ENCODE data around the gene AR.

Gene AR

GRCh38 chrX:67543818-67544217, at the start of gene AR:
Gene AR (plus strand): TSS chrX:67544021. CDS start chrX:67545147, 1,126 bp downstream.
- no peak for DNase-seq

DNA sequence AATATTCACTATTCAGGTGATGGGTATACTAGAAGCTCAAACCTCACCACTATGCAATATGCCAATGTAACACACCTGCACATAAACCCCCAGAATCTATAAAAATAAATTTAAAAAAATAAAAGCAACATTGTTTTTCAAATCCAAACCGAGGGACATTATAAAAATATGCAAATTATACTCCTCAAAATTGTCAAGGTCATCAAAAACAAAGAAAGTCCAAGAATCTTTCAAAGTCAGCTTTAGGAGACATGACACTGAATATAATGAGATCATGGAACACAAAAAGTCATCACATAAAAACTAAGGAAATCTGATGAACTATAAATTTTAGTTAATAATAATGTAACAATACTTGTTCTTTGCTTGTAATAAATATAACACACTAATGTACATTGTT, 43.2 kb upstream of the AR start:
- no peak for DNase-seq

DNA sequence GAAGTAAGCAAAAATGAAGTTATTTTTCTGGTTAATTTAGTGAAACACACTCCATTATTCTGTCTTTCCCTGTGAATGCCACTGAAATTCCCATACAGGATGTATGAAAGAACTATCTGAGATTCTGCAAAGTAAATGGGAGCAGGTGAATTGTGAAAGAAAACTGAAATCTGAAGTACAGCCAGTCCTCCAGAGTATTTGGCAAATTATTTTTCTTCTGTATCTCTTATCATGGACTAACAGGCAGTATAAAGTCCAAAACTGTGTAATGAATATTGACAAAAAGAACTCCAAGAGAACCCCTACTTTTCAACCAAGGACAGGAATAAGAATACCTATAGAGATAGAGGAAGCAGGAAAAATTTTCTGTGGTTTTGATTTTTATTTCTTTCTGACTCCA, 40.8 kb upstream of the AR start:
- DNase-seq: no peak

- DNase-seq: no peak
Observed at GRCh38 chrX:67503453-67503852, 40.4 kb upstream of the AR start.

GRCh38 chrX:67520671-67521070, 23.1 kb upstream of the AR start:
- DNase-seq: no peak

- no peak for DNase-seq
Observed at GRCh38 chrX:67523002-67523681, 20.7 kb upstream of the AR start.

DNA sequence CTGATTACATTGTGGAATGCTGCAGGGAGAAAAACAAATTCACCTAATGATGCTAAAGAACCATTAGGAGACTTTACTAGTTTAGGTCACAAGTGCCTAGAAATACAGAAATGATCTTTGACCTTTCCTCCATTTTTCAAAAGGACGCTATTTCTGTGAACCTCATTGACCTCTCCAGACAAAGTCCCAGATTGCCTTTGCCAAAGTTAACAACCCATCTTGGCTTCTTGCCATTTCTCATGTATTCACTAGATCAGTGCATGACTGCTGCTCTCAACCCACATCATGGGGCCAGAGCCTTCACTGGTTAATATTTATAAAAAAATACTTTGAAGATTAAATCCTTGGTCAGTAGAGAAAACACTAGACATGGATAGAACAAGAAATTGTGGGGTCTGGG, 19.9 kb upstream of the AR start:
- no peak for DNase-seq

- DNase-seq: no peak
Observed at GRCh38 chrX:67524428-67524827, 19.4 kb upstream of the AR start.

DNA sequence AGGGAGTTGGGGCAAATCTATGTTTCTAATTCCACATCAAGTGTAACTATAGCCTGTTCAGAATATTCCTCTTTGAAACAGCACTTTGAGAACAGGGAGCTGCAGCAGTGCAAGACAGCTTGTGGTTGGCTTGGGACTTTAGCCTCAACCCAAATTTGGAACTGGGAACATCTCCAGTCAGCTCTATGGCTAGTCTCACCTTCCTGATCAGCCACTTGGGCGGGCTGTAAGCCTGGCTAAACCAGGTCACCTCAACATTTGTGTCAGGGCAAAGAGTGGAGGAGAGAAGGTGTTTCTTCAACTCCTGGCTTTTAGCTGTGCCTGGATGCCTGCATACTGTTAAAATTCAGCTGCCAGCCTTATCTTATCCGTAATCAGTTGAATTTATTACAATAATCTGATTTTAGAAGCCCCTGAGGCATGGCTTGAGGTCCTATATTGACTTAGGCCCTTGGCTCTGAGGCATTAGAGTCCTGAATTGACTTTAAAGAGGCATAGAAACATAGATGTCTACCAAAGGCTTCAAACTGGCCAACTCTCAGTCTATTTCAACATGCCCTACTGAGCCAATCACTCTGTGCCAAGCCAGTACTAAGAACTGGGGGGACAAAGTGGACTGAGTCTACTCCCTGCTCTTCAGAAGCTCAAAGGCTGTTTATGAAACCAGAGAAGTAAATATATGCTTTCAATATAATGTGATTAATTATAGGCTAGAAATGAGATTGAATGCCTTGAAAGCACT, 18.7 kb upstream of the AR start:
- no peak for DNase-seq

- no peak for DNase-seq
Observed at GRCh38 chrX:67536564-67536963, 7.3 kb upstream of the AR start.

GRCh38 chrX:67538383-67538782, 5.4 kb upstream of the AR start:
- no peak for DNase-seq

DNA sequence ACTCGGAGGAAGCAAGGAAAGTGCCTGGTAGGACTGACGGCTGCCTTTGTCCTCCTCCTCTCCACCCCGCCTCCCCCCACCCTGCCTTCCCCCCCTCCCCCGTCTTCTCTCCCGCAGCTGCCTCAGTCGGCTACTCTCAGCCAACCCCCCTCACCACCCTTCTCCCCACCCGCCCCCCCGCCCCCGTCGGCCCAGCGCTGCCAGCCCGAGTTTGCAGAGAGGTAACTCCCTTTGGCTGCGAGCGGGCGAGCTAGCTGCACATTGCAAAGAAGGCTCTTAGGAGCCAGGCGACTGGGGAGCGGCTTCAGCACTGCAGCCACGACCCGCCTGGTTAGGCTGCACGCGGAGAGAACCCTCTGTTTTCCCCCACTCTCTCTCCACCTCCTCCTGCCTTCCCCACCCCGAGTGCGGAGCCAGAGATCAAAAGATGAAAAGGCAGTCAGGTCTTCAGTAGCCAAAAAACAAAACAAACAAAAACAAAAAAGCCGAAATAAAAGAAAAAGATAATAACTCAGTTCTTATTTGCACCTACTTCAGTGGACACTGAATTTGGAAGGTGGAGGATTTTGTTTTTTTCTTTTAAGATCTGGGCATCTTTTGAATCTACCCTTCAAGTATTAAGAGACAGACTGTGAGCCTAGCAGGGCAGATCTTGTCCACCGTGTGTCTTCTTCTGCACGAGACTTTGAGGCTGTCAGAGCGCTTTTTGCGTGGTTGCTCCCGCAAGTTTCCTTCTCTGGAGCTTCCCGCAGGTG, 637 bp downstream of the AR start:
- no peak for DNase-seq

DNA sequence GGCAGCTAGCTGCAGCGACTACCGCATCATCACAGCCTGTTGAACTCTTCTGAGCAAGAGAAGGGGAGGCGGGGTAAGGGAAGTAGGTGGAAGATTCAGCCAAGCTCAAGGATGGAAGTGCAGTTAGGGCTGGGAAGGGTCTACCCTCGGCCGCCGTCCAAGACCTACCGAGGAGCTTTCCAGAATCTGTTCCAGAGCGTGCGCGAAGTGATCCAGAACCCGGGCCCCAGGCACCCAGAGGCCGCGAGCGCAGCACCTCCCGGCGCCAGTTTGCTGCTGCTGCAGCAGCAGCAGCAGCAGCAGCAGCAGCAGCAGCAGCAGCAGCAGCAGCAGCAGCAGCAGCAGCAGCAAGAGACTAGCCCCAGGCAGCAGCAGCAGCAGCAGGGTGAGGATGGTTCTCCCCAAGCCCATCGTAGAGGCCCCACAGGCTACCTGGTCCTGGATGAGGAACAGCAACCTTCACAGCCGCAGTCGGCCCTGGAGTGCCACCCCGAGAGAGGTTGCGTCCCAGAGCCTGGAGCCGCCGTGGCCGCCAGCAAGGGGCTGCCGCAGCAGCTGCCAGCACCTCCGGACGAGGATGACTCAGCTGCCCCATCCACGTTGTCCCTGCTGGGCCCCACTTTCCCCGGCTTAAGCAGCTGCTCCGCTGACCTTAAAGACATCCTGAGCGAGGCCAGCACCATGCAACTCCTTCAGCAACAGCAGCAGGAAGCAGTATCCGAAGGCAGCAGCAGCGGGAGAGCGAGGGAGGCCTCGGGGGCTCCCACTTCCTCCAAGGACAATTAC, 1.4 kb downstream of the AR start:
- DNase-seq: no peak

DNA sequence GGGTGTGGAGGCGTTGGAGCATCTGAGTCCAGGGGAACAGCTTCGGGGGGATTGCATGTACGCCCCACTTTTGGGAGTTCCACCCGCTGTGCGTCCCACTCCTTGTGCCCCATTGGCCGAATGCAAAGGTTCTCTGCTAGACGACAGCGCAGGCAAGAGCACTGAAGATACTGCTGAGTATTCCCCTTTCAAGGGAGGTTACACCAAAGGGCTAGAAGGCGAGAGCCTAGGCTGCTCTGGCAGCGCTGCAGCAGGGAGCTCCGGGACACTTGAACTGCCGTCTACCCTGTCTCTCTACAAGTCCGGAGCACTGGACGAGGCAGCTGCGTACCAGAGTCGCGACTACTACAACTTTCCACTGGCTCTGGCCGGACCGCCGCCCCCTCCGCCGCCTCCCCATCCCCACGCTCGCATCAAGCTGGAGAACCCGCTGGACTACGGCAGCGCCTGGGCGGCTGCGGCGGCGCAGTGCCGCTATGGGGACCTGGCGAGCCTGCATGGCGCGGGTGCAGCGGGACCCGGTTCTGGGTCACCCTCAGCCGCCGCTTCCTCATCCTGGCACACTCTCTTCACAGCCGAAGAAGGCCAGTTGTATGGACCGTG, 2.2 kb downstream of the AR start:
- no peak for DNase-seq

DNA sequence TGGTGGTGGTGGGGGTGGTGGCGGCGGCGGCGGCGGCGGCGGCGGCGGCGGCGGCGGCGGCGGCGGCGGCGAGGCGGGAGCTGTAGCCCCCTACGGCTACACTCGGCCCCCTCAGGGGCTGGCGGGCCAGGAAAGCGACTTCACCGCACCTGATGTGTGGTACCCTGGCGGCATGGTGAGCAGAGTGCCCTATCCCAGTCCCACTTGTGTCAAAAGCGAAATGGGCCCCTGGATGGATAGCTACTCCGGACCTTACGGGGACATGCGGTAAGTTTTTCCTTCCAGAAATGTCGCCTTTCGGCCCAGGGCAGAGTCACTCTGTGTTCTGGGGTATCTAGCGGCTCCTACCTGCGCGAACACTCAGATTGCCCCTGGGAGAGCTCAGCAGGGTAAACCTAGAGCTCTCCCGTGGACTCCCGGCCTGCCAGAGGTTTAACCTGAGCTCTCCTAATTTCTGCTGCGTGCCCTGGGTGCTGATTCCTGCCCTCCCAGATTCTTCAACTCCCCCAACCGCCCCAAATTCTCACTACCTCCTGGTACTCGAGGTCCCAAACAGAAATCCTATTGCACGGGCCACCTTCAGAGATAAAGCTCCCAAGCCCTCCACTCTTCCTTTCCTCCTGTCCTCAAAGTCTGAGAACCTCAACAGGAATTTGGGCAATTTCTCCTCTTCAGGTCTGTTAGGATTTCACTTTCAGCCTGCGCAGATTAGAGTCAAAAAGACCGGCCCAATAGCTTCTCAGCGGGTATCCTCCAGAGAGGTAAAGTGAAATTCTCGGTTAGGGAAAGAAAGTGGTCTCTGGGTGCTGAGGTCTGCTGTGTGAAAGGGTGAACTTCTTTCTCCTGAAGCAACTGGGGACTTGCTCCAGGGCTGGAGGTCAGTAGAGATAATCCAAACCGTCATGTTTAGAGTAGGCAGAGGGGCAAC, 2.9 kb downstream of the AR start:
- no peak for DNase-seq

- no peak for DNase-seq
Observed at GRCh38 chrX:67555578-67556203, 11.9 kb downstream of the AR start.

GRCh38 chrX:67558267-67558666, 14.4 kb downstream of the AR start:
- no peak for DNase-seq

GRCh38 chrX:67563469-67564448, 19.9 kb downstream of the AR start:
- no peak for DNase-seq

DNA sequence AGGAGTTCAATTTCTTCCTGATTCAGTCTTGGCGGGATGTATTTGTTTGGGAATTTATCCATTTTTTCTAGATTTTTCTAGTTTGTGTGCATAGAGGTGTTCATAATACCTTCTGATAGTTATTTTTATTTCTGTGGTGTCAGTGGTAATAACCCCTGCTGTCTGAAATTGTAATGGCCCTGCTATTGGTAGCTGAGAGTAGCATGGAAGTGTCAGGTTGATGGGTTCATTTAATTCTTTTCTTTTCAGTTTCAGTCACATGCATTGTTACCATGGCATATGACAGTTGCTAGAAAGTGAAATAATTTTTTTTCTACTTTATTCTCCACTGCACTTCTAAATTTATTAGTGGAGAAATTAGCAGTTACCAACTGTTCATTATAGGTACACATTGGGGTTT, 20.7 kb downstream of the AR start:
- no peak for DNase-seq

DNA sequence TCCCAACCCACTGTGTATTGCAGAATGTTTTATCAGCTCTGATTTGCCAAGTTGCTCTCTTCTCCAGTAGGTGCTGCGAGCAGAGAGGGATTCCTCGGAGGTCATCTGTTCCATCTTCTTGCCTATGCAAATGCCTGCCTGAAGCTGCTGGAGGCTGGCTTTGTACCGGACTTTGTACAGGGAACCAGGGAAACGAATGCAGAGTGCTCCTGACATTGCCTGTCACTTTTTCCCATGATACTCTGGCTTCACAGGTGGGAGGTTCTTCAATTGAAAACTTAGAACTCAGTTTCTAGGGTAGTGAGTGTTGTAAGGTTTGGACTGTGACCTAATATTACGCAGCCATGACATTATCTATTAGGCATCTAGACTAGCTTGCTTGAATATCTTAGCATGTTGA, 24.9 kb downstream of the AR start:
- no peak for DNase-seq
